ENCODE measurements around the gene EYA2.

DNA sequence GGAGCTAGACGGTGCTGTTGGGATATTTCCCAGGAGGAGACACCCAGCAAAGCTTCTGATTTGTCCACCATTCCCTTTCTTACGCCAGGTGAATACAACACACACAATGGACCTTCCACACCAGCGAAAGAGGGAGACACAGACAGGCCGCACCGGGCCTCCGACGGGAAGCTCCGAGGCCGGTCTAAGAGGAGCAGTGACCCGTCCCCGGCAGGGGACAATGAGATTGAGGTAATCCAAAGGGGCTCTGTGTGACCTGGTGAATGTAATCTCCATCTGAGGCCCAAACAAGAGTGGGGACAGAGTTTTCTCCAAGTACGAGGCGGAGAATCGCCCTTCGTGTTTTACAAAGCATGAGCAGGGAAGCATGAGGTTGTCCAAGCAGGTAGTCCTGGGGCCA, 194.5 kb downstream of the EYA2 start:
- TF ChIP-seq, protein P1, sequence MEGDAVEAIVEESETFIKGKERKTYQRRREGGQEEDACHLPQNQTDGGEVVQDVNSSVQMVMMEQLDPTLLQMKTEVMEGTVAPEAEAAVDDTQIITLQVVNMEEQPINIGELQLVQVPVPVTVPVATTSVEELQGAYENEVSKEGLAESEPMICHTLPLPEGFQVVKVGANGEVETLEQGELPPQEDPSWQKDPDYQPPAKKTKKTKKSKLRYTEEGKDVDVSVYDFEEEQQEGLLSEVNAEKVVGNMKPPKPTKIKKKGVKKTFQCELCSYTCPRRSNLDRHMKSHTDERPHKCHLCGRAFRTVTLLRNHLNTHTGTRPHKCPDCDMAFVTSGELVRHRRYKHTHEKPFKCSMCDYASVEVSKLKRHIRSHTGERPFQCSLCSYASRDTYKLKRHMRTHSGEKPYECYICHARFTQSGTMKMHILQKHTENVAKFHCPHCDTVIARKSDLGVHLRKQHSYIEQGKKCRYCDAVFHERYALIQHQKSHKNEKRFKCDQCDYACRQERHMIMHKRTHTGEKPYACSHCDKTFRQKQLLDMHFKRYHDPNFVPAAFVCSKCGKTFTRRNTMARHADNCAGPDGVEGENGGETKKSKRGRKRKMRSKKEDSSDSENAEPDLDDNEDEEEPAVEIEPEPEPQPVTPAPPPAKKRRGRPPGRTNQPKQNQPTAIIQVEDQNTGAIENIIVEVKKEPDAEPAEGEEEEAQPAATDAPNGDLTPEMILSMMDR (conservative IDR thresholded peaks at IDR 0.05; ENCODE audit: low read length), result no peak
- TF ChIP-seq EZH2phosphoT487 (IDR thresholded peaks at IDR 0.05; ENCODE audit: borderline replicate concordance), result no peak

Measured in Loucy (cell line).